ENCODE measurements around the gene SCYL1. TPM values are rescaled to one million over a fixed set of nuclear protein-coding genes. Genes with fewer than 3 reads are reported as not detected.

SCYL1 gene
- total and polyA plus RNA-seq, 2 experiments from 2014 or later = 83.9 to 167 TPM

GRCh38 chr11:65528819-65529350, 4.0 kb downstream of the SCYL1 start:
- H3K79me2 ChIP-seq = peaks cover 37% of the 10 kb centered on the region
- 87% methylated on average over 12 of the region's 12 CpGs for WGBS (ENCODE audit: low lambda C conversion rate, missing lambda C conversion rate)
- no peak for DNase-seq (ENCODE audit: low spot score)
- H3K36me3 ChIP-seq (replicated peaks; ENCODE audit: insufficient read depth, low read depth) = no peaks in the 10 kb centered on the region
- H3K27ac ChIP-seq = no peak overlapping the region
- peaks cover 17% of the 10 kb centered on the region for H3K4me1 ChIP-seq (ENCODE audit: insufficient read depth)
- peaks cover 3% of the 10 kb centered on the region for H4K20me1 ChIP-seq (ENCODE audit: insufficient read depth, poor library complexity, severe bottlenecking)
- no peak overlapping the region for H2AFZ ChIP-seq
- H3K9me3 ChIP-seq (ENCODE audit: low read depth) = no peaks in the 10 kb centered on the region
- H3K9me2 ChIP-seq (replicated peaks; ENCODE audit: insufficient read depth) = no peaks in the 10 kb centered on the region
- no peak overlapping the region for H3K4me3 ChIP-seq
- no peaks in the 10 kb centered on the region for H3K27me3 ChIP-seq
- no peak for TF ChIP-seq EZH2phosphoT487 (IDR thresholded peaks at IDR 0.05; ENCODE audit: low read depth, severe bottlenecking, unreplicated experiment)
- H3K4me2 ChIP-seq = no peak overlapping the region

GRCh38 chr11:65529475-65530156, 4.7 kb downstream of the SCYL1 start:
- no peak overlapping the region for H3K4me3 ChIP-seq
- DNase-seq (ENCODE audit: low spot score) = no peak
- H3K4me1 ChIP-seq (ENCODE audit: insufficient read depth) = peaks cover 10% of the 10 kb centered on the region
- no peak overlapping the region for H3K27ac ChIP-seq
- no peak overlapping the region for H3K4me2 ChIP-seq
- H2AFZ ChIP-seq = no peak overlapping the region
- no peaks in the 10 kb centered on the region for H3K27me3 ChIP-seq
- no peaks in the 10 kb centered on the region for H3K9me2 ChIP-seq (replicated peaks; ENCODE audit: insufficient read depth)
- 91% methylated on average over 10 of the region's 10 CpGs for WGBS (ENCODE audit: low lambda C conversion rate, missing lambda C conversion rate)
- H3K9me3 ChIP-seq (ENCODE audit: low read depth) = no peaks in the 10 kb centered on the region
- peaks cover 37% of the 10 kb centered on the region for H3K79me2 ChIP-seq
- no peaks in the 10 kb centered on the region for H3K36me3 ChIP-seq (replicated peaks; ENCODE audit: insufficient read depth, low read depth)
- peaks cover 3% of the 10 kb centered on the region for H4K20me1 ChIP-seq (ENCODE audit: insufficient read depth, poor library complexity, severe bottlenecking)
- no peak for TF ChIP-seq EZH2phosphoT487 (IDR thresholded peaks at IDR 0.05; ENCODE audit: low read depth, severe bottlenecking, unreplicated experiment)
- TF ChIP-seq EZH2 (IDR thresholded peaks at IDR 0.05; ENCODE audit: borderline replicate concordance) = no peak
- no peak for TF ChIP-seq CTCF (IDR thresholded peaks at IDR 0.05; ENCODE audit: poor library complexity)

GRCh38 chr11:65530157-65530496, 5.2 kb downstream of the SCYL1 start:
- DNase-seq (ENCODE audit: low spot score) = peak; percentile 25
- Histone ChIP-seq H3K4me2 (no peak overlapping the region), H2AFZ (no peak overlapping the region), H3K4me3 (no peak overlapping the region), H3K36me3 (replicated peaks; ENCODE audit: insufficient read depth, low read depth) (no peaks in the 10 kb centered on the region), H3K27ac (no peak overlapping the region), H4K20me1 (ENCODE audit: insufficient read depth, poor library complexity, severe bottlenecking) (peaks cover 3% of the 10 kb centered on the region), H3K9me3 (ENCODE audit: low read depth) (no peaks in the 10 kb centered on the region), H3K27me3 (no peaks in the 10 kb centered on the region), H3K9me2 (replicated peaks; ENCODE audit: insufficient read depth) (no peaks in the 10 kb centered on the region), H3K4me1 (ENCODE audit: insufficient read depth) (peaks cover 10% of the 10 kb centered on the region), H3K79me2 (peaks cover 36% of the 10 kb centered on the region)
- TF ChIP-seq CTCF (IDR thresholded peaks at IDR 0.05; ENCODE audit: poor library complexity) (peak; percentile 22), EZH2 (IDR thresholded peaks at IDR 0.05; ENCODE audit: borderline replicate concordance) (no peak)
- WGBS (ENCODE audit: low lambda C conversion rate, missing lambda C conversion rate) = 90% methylated on average over 5 of the region's 5 CpGs

- no peaks in the 10 kb centered on the region for H3K27me3 ChIP-seq
- H3K4me2 ChIP-seq = no peak overlapping the region
- H4K20me1 ChIP-seq (ENCODE audit: insufficient read depth, poor library complexity, severe bottlenecking) = peaks cover 3% of the 10 kb centered on the region
- WGBS (ENCODE audit: low lambda C conversion rate, missing lambda C conversion rate) = 93% methylated on average over 15 of the region's 15 CpGs
- H3K36me3 ChIP-seq (replicated peaks; ENCODE audit: insufficient read depth, low read depth) = no peaks in the 10 kb centered on the region
- DNase-seq (ENCODE audit: low spot score) = no peak
- no peak overlapping the region for H3K4me3 ChIP-seq
- H3K9me2 ChIP-seq (replicated peaks; ENCODE audit: insufficient read depth) = no peaks in the 10 kb centered on the region
- peaks cover 2% of the 10 kb centered on the region for H3K4me1 ChIP-seq (ENCODE audit: insufficient read depth)
- H3K27ac ChIP-seq = no peak overlapping the region
- H3K79me2 ChIP-seq = peaks cover 12% of the 10 kb centered on the region
- H2AFZ ChIP-seq = no peak overlapping the region
- TF ChIP-seq EZH2 (IDR thresholded peaks at IDR 0.05; ENCODE audit: borderline replicate concordance) (no peak), EZH2phosphoT487 (IDR thresholded peaks at IDR 0.05; ENCODE audit: low read depth, severe bottlenecking, unreplicated experiment) (no peak), CTCF (IDR thresholded peaks at IDR 0.05; ENCODE audit: poor library complexity) (no peak)
- H3K9me3 ChIP-seq (ENCODE audit: low read depth) = no peaks in the 10 kb centered on the region
Observed at GRCh38 chr11:65532388-65533064, 7.6 kb downstream of the SCYL1 start.

Measured in hepatocyte (in vitro differentiated cells).